Spleen (tissue), 7 donors: ENCODE measurements around the gene NAGLU.

Experiments
- POLR2A ChIP-seq, 3 donors: fragments of 450-650 bp; IDR thresholded peaks; one replicate each; pipeline ENCODE4 v1.5.1; 2017; ENCODE audit warnings: antibody characterized with exemption in 3 of 3, mild to moderate bottlenecking in 1 of 3
- POLR2AphosphoS5 ChIP-seq, 3 donors: sonication (generic); formaldehyde crosslinking; IDR thresholded peaks; one replicate each; pipeline ENCODE4 v1.5.1; 2017; ENCODE audit warnings: antibody characterized with exemption in 3 of 3
- TF ChIP-seq, protein P1 (sequence below), 11 experiments: fragments of 200-600 bp in 7 of 11; fragments of 450-650 bp in 4 of 11; sonication (generic) in 4 of 11; IDR thresholded peaks in 8 of 11; conservative IDR thresholded peaks in 3 of 11; 1 replicate in 7 of 11; 2 replicates in 4 of 11; pipeline versions ENCODE4 v1.4.0 to v1.8.0; 2016 to 2021; ENCODE audit warnings: antibody characterized with exemption in 11 of 11, inconsistent platforms in 4 of 11, mild to moderate bottlenecking in 1 of 11
- donor health status: DM: no; HTN: no; CAD: no; lungs with moderate emphysema.
- donor health status: DM: no; HTN: no; CAD: no.
- donor health status: DM: no; HTN: no; CAD: no.

DNA sequence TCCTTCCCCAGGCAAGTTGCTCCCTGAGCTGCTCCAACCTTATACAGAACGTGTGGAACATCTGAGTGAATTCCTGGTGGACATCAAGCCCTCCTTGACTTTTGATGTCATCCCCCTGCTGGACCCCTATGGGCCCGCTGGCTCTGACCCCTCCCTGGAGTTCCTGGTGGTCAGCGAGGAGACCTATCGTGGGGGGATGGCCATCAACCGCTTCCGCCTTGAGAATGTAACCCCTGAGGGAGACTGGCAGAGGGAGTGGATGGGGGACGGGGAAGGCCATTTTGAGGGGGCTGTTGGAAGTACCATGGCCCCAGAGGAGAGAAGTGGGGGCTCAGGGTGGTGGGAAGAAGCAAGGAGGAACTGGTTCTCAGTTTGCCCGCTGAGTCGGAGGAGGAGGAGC, 27.9 kb downstream of the NAGLU start:
- TF ChIP-seq, protein P1, sequence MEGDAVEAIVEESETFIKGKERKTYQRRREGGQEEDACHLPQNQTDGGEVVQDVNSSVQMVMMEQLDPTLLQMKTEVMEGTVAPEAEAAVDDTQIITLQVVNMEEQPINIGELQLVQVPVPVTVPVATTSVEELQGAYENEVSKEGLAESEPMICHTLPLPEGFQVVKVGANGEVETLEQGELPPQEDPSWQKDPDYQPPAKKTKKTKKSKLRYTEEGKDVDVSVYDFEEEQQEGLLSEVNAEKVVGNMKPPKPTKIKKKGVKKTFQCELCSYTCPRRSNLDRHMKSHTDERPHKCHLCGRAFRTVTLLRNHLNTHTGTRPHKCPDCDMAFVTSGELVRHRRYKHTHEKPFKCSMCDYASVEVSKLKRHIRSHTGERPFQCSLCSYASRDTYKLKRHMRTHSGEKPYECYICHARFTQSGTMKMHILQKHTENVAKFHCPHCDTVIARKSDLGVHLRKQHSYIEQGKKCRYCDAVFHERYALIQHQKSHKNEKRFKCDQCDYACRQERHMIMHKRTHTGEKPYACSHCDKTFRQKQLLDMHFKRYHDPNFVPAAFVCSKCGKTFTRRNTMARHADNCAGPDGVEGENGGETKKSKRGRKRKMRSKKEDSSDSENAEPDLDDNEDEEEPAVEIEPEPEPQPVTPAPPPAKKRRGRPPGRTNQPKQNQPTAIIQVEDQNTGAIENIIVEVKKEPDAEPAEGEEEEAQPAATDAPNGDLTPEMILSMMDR (IDR thresholded peaks at IDR 0.05 in 8 of 11, conservative IDR thresholded peaks at IDR 0.05 in 3 of 11) = no peak
- TF ChIP-seq POLR2A (IDR thresholded peaks at IDR 0.05) (no peak), POLR2AphosphoS5 (IDR thresholded peaks at IDR 0.05) (no peak)
